Vagina (tissue), 2 donors: ENCODE measurements around the gene PFKL.

Experiments used
- CTCF ChIP-seq, 3 experiments: fragments of 450-650 bp in 2 of 3; fragments of 200-600 bp in 1 of 3; sonication (generic) in 1 of 3; IDR thresholded peaks; one replicate each; pipeline ENCODE4 v1.5.1; 2017 to 2019; ENCODE audit warnings: antibody characterized with exemption in 3 of 3, mild to moderate bottlenecking in 2 of 3, moderate library complexity in 2 of 3
- POLR2A ChIP-seq, 2 donors: fragments of 450-650 bp; IDR thresholded peaks; one replicate each; pipeline ENCODE4 v1.6.1; 2017; ENCODE audit warnings: antibody characterized with exemption in 2 of 2, mild to moderate bottlenecking in 2 of 2, moderate library complexity in 2 of 2
- POLR2AphosphoS5 ChIP-seq, 2 donors: sonication (generic); formaldehyde crosslinking; IDR thresholded peaks; one replicate each; pipeline ENCODE4 v1.9.0; 2017; ENCODE audit warnings: antibody characterized with exemption in 2 of 2, mild to moderate bottlenecking in 2 of 2, low read depth in 1 of 2; ENCODE audit not compliant: insufficient read depth in 1 of 2

DNA sequence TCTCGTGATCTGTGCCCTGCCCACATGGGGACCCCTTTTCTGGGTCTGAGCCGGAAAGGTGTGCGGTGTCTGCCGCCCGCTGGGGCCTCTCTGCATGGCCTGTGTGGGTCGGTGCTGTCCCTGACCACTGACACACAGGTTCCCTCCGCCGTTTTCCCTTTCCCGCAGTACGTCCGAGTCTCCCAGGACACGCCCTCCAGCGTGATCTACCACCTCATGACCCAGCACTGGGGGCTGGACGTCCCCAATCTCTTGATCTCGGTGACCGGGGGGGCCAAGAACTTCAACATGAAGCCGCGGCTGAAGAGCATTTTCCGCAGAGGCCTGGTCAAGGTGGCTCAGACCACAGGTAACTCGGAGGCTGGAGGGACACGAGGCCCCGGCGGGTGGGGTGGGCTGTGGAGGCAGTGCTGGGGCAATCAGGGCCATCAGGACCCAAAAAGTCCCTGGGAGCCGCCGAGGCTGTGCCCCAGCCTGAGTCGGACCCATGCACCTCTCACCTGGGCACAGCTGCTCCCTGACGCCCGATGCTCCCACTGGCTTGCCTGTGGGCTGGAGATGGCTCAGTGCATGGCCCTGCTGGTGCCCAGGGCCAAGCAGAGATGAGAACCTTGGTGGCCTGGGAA lies 66.8 kb downstream of the PFKL start:
- TF ChIP-seq POLR2A (IDR thresholded peaks at IDR 0.05) (no peak), CTCF (IDR thresholded peaks at IDR 0.05) (no peak), POLR2AphosphoS5 (IDR thresholded peaks at IDR 0.05; ENCODE audit: insufficient read depth in 1 of 2, low read depth in 1 of 2) (no peak)
